Measurements from ENCODE around the gene GPRC5C.
A peak's percentile ranks its signal among the peaks of the same experiment; 100 is the strongest.
"Not testable (repeated sequence)": the region's sequence is repeated elsewhere in the genome, so short reads cannot be mapped to it uniquely, and the experiment has no call there.

Gene GPRC5C

DNA sequence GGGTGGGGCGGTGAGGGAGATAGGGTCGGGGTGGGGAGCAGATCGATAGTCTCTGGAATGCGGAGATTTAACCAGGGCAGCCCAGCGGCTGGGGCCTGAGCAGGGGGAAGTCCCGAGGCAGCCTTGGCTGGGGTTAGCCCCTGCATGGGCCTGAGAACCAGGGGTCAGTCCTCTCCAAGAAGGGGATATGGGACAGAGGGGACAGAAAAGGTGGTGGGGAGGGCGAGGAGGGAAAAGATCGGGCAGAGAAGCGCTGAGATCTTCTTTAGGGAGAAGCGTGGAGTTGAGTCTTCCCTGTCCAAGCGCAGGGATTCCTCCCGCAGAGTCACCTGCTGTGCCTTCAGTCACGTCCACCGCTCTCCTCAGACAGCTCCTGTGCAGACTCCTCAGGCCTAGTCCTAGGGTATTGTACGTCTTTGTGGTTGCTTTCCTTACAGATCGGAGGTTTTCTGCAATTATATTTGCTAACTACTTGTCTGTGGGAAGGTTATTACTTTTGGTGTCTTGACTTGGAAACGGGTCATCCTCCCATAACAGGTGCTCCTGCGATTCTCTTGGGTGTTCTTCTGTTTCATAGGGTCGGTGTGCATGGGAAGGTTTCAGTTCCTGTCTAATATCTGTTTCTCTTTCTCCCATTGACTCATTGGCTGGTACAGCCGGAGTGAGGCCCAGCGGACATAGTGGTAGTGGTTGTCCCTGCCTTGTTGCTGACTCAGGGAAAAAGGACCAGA is 35.5 kb downstream of the GPRC5C start:
- no peak for DNase-seq

DNA sequence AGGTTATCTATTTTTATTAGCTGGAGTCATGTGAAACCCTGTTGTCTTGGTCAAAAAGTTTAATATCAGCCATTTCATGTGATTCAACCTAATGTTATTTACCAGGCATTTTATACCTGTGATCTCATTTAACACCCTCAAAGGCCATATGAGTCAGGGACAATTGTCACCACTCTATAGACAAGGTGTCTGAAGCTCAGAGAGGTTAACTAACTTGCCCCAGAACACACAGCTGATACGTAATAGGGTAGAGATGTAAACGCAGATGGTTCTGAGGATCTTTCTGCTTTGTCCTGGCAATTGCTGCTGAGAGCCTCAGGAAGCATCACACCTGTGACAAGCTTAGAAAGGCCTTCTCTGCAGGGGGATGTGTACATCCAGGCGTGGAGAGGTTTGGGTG is 39.5 kb downstream of the GPRC5C start:
- no peak for DNase-seq

DNA sequence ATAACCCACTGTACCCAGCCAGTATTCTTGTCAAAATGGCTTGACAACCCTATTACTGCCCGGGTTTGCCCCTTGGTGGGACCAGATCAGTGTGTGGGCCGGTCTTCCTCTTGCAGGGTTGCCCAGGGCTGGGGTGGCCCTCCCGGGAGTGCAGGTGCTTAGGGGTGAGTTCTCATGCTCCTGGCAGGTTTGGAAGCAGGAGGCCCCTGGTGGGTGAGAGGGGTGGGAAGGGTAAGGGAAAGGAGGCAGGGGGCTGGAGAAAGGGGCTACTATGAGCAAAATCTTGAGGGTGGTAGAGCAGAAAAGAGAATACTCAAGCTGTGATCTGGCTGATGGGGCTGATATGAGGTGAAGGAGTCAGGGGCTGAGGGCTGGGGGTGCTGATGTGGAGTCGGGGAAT is 41.0 kb downstream of the GPRC5C start:
- DNase-seq, result no peak

DNA sequence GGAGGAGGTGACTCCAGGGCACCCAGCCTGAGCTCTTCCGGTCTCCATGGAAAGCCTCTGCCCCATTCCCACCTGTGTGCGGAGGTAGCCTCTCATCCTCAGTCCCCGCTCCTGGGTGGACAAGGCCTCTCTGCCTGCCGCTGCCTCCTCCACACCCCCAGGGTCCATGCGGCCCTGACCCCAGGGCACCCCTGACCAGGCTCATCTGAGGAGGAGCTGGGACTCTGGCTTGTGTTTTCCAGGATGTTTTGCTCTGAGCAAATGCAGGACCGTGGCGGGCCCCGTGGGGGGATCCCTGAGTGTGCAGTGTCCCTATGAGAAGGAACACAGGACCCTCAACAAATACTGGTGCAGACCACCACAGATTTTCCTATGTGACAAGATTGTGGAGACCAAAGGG is 41.4 kb downstream of the GPRC5C start:
- DNase-seq, result no peak

DNA sequence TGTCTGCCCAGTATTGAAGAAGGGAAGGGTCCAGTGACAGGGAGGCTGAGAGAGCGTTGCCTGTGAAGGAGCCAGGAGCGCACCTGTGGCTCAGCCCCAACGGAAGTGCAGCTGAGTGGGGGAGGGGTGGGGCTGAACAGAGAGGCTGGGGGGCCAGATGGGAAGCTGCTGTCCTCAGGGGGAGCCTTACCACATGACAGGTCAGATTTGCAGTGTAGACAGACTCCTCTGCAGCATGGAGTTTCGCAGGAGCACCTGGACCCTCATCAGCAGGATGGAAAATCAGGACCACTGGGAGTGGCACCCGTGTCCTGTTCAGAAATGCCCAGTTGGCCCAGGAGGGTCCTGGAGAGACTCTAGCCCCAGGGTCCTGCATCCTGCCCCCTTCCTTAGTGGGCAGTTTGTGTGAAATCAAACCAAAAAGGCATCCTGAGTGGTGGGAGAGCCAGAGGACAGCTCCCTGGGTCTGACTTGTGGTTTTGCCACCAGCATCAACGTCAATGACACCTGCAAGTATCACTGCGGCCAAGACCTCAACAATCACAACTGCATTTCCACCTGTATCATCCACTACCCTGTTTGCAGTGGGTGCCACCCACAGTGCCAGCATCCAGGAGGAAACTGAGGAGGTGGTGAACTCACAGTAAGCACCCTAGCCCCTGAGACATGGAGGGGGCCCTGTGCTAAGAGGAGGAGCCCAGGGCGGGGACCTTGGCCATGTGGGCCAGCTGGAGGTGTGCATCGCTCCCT is 42.3 kb downstream of the GPRC5C start:
- DNase-seq, result no peak

DNA sequence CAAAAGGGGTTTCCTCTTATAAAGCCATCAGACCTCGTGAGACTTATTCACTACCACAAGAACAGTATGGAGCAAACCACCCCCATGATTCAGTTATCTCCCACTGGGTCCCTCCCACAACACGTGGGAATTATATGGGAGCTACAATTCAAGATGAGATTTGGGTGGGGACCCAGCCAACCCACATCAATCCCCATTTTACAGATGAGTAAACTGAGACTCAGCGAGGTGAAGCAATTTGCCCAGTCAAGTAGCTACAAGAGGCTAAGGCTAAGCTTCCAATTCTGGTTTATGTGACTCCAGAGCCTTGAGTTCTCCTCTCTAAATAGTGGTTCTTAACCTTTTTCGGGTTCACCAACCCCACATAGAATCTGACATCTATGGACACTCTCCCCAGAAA is 43.3 kb downstream of the GPRC5C start:
- no peak for DNase-seq

DNA sequence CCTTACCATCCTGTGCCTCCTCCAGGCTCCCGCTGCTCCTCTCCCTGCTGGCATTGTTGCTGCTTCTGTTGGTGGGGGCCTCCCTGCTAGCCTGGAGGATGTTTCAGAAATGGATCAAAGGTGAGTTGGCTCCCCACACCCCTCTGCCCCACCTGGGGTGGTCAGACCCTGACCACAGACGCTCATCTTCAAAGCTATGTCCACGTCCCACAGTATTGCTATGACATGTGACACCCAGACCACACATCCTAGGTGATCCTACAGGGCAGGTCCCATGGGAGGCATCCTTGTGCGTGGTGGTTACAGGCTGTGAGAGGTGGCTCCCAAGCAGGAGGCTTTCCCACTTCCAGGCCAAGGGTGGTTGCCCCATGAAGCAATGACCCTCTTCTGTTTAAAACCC is 45.5 kb downstream of the GPRC5C start:
- DNase-seq, result no peak

GRCh38 chr17:74478420-74479100 is 46.7 kb downstream of the GPRC5C start:
- peak in 5 of 58 donors; percentile 9 to 23 (median 16) for DNase-seq

DNA sequence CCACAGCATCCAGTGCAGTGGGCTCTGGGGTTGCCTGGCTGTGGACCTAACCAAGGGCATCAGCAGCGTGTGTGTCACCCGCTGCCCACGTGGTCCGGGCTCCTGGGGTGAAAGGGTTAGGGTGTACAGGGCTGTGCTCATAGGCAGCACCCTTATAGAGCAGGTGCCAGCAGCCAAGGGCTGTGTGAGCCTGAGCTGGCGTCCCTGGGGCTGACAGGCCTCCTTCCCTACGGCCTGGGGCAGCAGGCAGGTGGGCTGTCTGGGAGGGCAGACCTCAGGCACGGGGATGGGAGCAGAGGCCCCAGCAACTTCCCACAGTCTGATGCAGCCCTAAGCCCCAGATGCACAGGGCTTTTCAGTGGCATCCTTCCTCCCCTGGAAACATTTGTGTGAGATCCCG is 48.4 kb downstream of the GPRC5C start:
- no peak for DNase-seq

GRCh38 chr17:74481621-74482020 is 49.7 kb downstream of the GPRC5C start:
- no peak for DNase-seq

DNA sequence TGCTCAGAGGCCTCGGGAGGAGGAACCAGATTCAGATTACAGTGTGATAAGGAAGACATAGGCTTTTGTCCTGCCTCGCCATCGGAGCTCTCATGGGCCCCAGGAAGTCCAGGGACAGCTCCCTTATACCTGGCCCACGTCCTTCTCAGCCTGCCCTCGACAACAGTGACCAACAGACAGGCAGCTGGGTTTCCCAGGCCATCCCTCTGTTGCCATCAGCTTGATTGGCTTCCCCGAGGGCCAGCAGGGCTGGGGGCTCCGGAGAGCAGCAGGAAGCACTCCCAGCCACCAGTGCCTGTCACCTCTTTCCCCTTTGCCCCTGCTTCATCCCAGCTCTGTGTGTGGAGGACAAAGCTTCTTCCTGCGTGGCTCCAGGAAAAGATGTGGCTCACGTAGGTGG is 52.2 kb downstream of the GPRC5C start:
- no peak for DNase-seq

GRCh38 chr17:74485022-74485743 is 53.3 kb downstream of the GPRC5C start:
- DNase-seq, result no peak

DNA sequence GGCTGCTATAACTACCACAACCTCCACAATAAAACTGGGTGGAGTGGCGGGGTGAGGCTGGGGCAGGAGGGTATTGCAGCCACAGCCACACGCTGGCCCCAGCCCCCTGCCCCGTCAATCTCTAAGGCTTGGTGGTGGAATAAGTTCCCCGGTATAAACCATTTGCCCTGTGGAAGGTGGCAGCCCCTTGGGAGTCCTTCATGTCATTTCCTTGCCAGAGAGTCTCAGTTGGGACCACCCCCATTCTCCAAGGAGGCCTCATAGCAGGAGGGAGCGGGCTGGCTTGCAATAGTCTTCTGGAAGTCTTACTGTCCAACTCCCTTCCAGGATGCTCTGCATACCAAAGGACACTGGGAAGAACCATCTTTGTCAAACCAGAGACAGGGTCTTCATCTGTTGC is 54.0 kb downstream of the GPRC5C start:
- no peak for DNase-seq

DNA sequence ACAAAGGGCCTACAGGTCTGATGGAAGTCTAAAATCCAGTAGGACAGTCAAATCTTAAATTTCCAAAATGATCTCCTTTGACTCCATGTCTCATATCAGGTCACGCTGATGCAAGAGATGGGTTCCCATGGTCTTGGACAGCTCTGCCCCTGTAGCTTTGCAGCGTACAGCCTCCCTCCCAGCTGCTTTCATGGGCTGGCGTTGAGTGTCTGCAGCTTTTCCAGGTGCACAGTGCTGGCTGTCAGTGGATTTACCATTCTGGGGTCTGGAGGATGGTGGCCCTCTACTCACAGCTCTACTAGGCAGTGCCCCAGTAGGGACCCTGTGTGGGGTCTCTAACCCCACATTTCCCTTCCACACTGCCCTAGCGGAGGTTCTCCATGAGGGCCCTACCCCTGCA is 56.4 kb downstream of the GPRC5C start:
- not testable (repeated sequence) for DNase-seq

DNA sequence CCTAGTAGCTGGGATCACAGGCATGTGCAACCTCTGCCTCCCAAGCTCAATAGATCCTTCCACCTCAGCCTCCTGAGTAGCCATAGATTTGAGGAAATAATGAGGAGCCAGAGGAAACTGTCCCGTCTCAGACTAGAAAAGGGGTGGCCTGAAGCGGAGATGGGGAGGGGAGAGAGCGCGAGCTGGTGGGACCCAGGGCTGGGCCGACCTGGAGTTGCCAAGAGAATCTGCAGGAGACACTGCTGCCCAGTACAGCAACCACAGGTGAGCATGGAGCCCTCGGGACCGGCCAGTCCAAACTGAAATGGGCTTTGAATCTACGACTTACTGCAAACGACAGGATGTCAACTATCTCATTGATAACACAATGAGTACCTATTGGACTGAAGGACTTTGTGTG is 58.8 kb downstream of the GPRC5C start:
- no peak for DNase-seq

GRCh38 chr17:74491626-74492025 is 59.7 kb downstream of the GPRC5C start:
- no peak for DNase-seq

GRCh38 chr17:74493331-74493833 is 61.5 kb downstream of the GPRC5C start:
- DNase-seq, result peak in 51 of 58 donors; percentile 6 to 77 (median 33)

Data from anterior cingulate cortex (tissue), 58 donors.